GM10847 (cell line): ENCODE results near the gene MSI1.

Experiments
- POLR2A ChIP-seq: IDR thresholded peaks from 2 replicates; pipeline ENCODE4 v1.6.1; 2011; ENCODE audit not compliant: insufficient read length; ENCODE audit errors: extremely low read depth

MSI1 gene

GRCh38 chr12:120350576-120351350, 18.2 kb downstream of the MSI1 start:
- TF ChIP-seq POLR2A = no peak

GRCh38 chr12:120347766-120348165, 21.2 kb downstream of the MSI1 start:
- TF ChIP-seq POLR2A = no peak

- TF ChIP-seq POLR2A = no peak
Measured at GRCh38 chr12:120346681-120347080, 22.3 kb downstream of the MSI1 start.

- no peak for TF ChIP-seq POLR2A
Measured at GRCh38 chr12:120346031-120346430, 22.9 kb downstream of the MSI1 start.

- no peak for TF ChIP-seq POLR2A
Measured at GRCh38 chr12:120343692-120344091, 25.3 kb downstream of the MSI1 start.

GRCh38 chr12:120343039-120343537, 25.9 kb downstream of the MSI1 start:
- TF ChIP-seq POLR2A = no peak

GRCh38 chr12:120342175-120343038, 26.6 kb downstream of the MSI1 start:
- no peak for TF ChIP-seq POLR2A

GRCh38 chr12:120339256-120339655, 29.7 kb downstream of the MSI1 start:
- no peak for TF ChIP-seq POLR2A

- no peak for TF ChIP-seq POLR2A
Measured at GRCh38 chr12:120337730-120338129, 31.2 kb downstream of the MSI1 start.

GRCh38 chr12:120332523-120332922, 36.4 kb downstream of the MSI1 start:
- TF ChIP-seq POLR2A = no peak

- TF ChIP-seq POLR2A = no peak
Measured at GRCh38 chr12:120332041-120332440, 36.9 kb downstream of the MSI1 start.

GRCh38 chr12:120331390-120331789, 37.6 kb downstream of the MSI1 start:
- TF ChIP-seq POLR2A = no peak

GRCh38 chr12:120328228-120328627, 40.7 kb downstream of the MSI1 start:
- TF ChIP-seq POLR2A = no peak

- TF ChIP-seq POLR2A = no peak
Measured at GRCh38 chr12:120327593-120327992, 41.4 kb downstream of the MSI1 start, which contains the start of gene PLA2G1B. PLA2G1B (minus strand) TSS chr12:120327779; CDS start chr12:120327753, 26 bp downstream.

GRCh38 chr12:120324841-120325417, 44.0 kb downstream of the MSI1 start:
- no peak for TF ChIP-seq POLR2A
